ENCODE results near the gene PPRC1. TPM values are rescaled to one million over a fixed set of nuclear protein-coding genes. Genes with fewer than 3 reads are reported as not detected.
"Not testable (repeated sequence)": the region's sequence is repeated elsewhere in the genome, so short reads cannot be mapped to it uniquely, and the experiment has no call there.

PPRC1 gene
- polyA plus RNA-seq, 4 donors = 27.7 to 43.0 (median 36.3) TPM

DNA sequence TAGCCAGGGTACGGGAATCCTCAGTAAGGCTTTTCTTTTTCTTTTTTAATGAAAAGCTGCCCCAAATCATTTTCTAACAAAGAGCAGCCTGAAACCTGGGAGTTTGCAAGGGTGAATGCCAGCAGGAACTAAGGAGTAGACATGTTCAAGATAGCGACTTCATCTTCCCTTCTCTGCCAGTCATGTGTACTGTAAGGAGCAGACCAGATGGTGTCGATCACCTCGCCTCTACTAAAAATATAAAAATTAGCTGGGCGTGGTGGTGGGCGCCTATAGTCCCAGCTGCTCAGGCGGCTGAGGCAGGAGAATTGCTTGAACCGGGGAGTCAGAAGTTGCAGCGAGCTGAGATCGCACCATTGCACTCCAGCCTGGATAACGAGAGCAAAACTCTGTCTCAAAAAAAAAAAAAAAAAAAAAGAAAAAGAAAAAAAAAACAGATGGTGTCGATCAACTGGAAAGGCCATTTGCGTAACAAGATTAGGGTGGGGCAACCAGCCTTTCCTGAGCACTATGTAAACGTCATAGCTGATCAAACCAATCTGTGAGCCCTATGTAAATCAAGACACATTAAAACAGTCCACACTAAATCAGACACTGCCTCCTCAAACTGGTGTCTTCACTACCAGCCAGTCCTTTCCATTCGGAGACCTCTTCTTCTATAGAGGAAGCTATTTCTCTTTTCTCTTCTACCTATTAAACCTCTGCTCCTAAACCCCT, 53.1 kb downstream of the PPRC1 start:
- DNase-seq (ENCODE audit: low read depth in 4 of 4, low spot score in 3 of 4) = no peak

DNA sequence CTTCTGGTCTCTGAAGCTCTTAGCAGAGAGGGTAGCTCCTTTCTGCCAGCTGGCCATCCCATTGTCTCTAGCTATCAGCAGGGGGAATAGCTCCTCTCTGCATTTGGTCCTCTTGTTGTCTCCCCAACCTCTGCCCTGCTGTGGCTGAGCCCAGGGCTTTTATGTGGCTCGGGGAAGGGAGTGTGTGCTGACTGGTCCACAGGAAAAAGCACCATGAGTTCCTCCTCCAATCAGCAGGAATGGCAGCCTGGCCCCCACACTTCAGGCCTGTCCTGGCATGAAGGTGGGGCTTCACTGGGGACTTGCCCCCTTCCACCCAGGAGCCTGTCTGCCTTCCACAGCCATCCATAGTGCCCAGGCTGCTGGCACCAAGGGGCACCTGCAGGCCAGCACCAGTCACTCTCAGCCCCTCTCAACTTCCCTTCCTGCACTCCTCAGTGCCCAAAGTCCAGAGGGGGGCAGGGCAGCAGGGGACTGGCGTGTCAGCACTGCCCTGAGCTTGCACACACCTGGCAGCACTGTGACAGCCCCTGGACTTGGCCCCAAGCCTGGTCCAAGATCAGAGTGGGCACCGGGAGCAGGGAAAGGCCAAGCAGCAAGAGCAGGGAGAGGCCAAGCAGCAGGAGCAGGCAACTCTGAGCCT, 55.6 kb downstream of the PPRC1 start:
- DNase-seq (ENCODE audit: low read depth in 4 of 4, low spot score in 3 of 4) = no peak

DNA sequence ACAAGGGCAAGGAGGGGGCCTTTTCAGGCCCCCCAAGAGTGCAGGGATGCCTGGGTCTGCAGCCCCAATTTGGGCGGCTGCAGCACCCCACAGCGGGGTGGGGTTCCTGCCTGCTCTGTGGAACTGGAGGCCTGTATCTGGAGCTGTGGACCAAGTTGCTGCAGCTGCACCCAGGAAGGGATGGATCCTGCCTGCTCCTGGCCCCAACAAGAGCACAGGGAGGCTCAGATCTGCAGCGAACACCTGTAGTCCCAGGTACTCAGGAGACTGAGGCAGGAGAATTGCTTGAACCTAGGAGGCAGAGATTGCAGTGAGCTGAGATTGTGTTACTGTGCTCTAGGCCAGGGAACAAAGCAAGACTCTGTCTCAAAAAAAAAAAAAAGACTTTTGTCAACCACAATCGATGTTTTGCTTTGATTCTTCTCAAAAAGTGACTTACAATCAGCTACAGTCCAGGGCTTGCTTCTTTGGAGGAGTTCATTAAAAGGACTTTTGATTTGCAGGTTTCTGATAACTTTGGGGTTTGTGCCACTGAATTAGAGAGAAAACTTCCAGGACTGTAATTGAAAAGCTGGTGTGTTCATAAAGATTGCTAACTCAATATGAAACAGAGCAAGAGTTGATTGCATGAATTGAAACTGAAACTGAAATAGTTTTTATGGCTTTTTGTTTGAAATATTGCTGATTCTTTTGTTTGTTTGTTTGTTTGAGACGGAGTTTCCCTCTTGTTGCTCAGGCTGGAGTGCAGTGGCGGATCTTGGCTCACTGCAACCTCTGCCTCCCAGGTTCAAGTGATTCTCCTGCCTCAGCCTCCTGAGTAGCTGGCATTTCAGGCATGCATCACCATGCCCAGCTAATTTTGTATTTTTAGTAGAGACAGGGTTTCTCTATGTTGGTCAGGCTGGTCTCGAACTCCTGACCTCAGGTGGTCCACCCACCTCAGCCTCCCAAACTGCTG, 56.4 kb downstream of the PPRC1 start:
- DNase-seq (ENCODE audit: low read depth in 4 of 4, low spot score in 3 of 4) = not testable (repeated sequence)

DNA sequence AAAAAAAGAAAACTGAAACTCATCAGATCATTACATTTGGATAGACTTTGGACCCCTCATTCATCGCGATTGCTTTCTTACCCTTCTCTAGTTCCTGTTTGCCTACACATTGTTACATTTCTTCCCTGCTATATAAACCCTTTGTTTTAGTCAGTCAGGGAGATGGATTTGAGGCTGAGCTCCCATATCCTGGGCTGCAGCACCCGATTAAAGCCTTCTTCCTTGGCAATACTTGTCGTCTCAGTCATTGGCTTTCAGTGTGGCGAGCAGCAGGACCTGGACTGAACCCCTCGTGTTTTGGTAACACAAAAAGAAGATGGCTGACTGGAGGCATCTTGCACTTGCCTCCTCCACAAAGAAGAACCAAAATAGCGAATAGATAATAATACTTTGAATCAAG, 59.1 kb downstream of the PPRC1 start:
- DNase-seq (ENCODE audit: low read depth in 4 of 4, low spot score in 3 of 4) = no peak

DNA sequence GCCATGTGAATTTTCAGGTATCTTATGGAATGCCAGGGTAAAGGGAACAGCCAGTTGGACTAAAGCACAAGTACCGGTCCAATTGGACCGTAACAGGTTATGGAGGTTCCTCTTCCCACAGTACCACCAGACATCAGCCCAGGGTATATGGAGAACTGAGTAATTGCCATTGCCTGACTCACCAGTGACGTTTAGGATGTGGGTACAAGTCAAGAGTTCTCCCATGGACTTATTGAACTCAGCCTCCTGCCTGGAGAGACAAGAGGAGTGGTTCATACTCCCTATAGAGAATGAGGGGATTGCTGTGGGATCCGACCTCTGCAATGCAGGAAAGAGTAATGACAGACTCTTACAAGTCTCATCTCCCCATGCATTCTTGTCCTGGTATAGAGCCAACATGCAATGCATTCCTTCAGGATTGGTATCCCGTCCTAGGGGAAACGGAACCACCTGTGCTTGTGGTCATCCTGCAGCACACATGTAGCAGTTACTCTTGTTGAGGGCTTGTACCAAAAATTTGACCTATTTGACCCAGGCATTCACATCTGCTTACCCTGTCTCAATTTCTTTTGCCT, 62.5 kb downstream of the PPRC1 start:
- DNase-seq (ENCODE audit: low read depth in 4 of 4, low spot score in 3 of 4) = no peak

DNA sequence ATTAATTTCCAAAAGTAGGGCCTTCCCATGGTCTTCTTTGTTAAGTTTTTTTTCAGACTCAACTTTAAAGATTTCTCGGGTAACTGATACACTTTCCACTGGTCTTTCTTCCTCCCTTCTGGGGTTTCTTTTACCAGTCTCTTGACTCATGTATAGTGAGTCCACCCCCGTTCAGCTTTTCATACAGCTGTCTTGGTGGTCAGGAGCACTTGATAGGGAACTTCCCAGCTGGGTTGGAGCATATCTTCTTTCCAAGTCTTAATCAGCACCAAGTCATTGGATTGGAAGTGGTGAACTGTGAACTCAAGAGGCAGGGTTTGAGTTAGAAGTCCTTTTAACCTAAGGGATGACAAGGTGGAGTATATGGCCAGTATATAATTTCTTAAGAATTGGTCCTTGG, 64.1 kb downstream of the PPRC1 start:
- DNase-seq (ENCODE audit: low read depth in 4 of 4, low spot score in 3 of 4) = no peak

DNA sequence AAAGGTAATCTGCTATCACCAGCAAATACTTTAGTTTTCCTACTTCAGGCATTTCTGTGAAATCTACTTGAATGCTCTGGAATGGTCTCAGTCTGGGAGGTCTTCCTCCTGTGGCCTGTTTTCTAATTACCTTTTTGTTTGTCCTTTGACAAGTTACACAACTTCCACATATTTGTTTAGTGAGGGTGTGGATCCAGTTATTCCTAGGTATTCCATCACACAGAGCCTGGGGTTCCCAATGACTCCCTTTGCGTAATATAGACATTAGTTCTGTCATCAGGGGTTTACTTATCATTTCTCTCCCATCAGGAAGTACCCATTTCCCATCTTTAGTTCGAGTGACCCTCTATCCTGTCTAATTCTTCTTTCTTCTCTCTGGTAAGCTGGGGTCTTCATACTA, 65.2 kb downstream of the PPRC1 start:
- no peak for DNase-seq (ENCODE audit: low read depth in 4 of 4, low spot score in 3 of 4)

Other genes with a start within 250 kb of the PPRC1 start
- 10 to 100 TPM; 14.9 to 20.9 (median 19.4) TPM for gene ARMH3, start 76.9 kb upstream of the PPRC1 start, polyA plus RNA-seq (ENCODE audit: insufficient read length in 4 of 4)
- 10 to 100 TPM in 3 of 4 donors, 1 to 10 TPM in 1; 8.7 to 13.6 (median 10.4) TPM for gene HPS6, start 67.7 kb upstream of the PPRC1 start, polyA plus RNA-seq (ENCODE audit: insufficient read length in 4 of 4)
- gene LDB1, start 12.7 kb upstream of the PPRC1 start, polyA plus RNA-seq (ENCODE audit: insufficient read length in 4 of 4) = 100 to 1,000 TPM; 104 to 139 (median 112) TPM
- gene NOLC1, start 19.3 kb downstream of the PPRC1 start, polyA plus RNA-seq (ENCODE audit: insufficient read length in 4 of 4) = 100 to 1,000 TPM in 1 of 4 donors, 10 to 100 TPM in 3; 76.6 to 103 (median 92.3) TPM
- gene ELOVL3, start 93.3 kb downstream of the PPRC1 start, polyA plus RNA-seq (ENCODE audit: insufficient read length in 4 of 4) = 1 to 10 TPM; 2.2 to 3.3 (median 2.3) TPM
- 1 to 10 TPM in 1 of 4 donors, under 1 TPM in 3; 0.34 to 1.2 (median 0.72) TPM for gene PITX3, start 108.5 kb downstream of the PPRC1 start, polyA plus RNA-seq (ENCODE audit: insufficient read length in 4 of 4)
- gene GBF1, start 112.5 kb downstream of the PPRC1 start, polyA plus RNA-seq (ENCODE audit: insufficient read length in 4 of 4) = 10 to 100 TPM; 42.3 to 53.4 (median 50.3) TPM

Measured in left renal pelvis (tissue), 4 donors.